Activated naive CD4-positive, alpha-beta T cell treated with anti-CD3 and anti-CD28 coated beads, Interleukin-2, amount 10 ng/mL, durations not matched to agents 7 days and 5 days (primary cell): ENCODE data around the gene EMILIN2.

Experiments
- CTCF ChIA-PET: fragments of 350-600 bp; sonication (Branson Sonifier 250); formaldehyde crosslinking; loops from one replicate; lab custom pipeline; 2021; ENCODE audit warnings: antibody characterized with exemption; lab: Charles Lee
- DNase-seq: peaks from one replicate; pipeline ENCODE4 v3.0.0-alpha.2; 2020
- H3K27ac Mint-ChIP-seq: one replicate; pipeline ENCODE4 v1.8.0; 2021; ENCODE audit warnings: mild to moderate bottlenecking, moderate library complexity, mixed read lengths
- H3K27me3 Mint-ChIP-seq: one replicate; pipeline ENCODE4 v1.8.0; 2021; ENCODE audit warnings: mild to moderate bottlenecking, mixed read lengths
- H3K36me3 Mint-ChIP-seq: one replicate; pipeline ENCODE4 v1.8.0; 2021; ENCODE audit warnings: mixed read lengths
- H3K4me1 Mint-ChIP-seq: one replicate; pipeline ENCODE4 v1.8.0; 2021; ENCODE audit warnings: mixed read lengths
- H3K4me3 Mint-ChIP-seq: one replicate; pipeline ENCODE4 v1.8.0; 2021; ENCODE audit warnings: mild to moderate bottlenecking, moderate library complexity, mixed read lengths
- H3K9me3 Mint-ChIP-seq: one replicate; pipeline ENCODE4 v1.8.0; 2021; ENCODE audit warnings: mixed read lengths

EMILIN2 gene

GRCh38 chr18:2932247-2933181 lies 85.7 kb downstream of the EMILIN2 start:
- Mint-ChIP-seq H3K27me3 (no peaks in the 10 kb centered on the region), H3K27ac (peak overlapping the region; percentile 57), H3K4me3 (no peak overlapping the region), H3K4me1 (peaks cover 23% of the 10 kb centered on the region), H3K9me3 (no peaks in the 10 kb centered on the region), H3K36me3 (peaks cover 67% of the 10 kb centered on the region)
- peak; percentile 54 for DNase-seq
- CTCF ChIA-PET = interaction anchor here (0.7 to 14.8 kb wide), 25 partner anchors 9 to 313 kb away, joined by 3 to 187 read pairs (median 4); no protein-coding TSS in a partner anchor

GRCh38 chr18:2933995-2934394 lies 87.2 kb downstream of the EMILIN2 start:
- H3K4me3 Mint-ChIP-seq = no peak overlapping the region
- peaks cover 23% of the 10 kb centered on the region for H3K4me1 Mint-ChIP-seq
- H3K27ac Mint-ChIP-seq = peak overlapping the region; percentile 14
- peaks cover 68% of the 10 kb centered on the region for H3K36me3 Mint-ChIP-seq
- DNase-seq = no peak
- no peaks in the 10 kb centered on the region for H3K9me3 Mint-ChIP-seq
- CTCF ChIA-PET = interaction anchor here (0.8 to 14.8 kb wide), 11 partner anchors 14 to 312 kb away, joined by 3 to 187 read pairs (median 6); no protein-coding TSS in a partner anchor
- no peaks in the 10 kb centered on the region for H3K27me3 Mint-ChIP-seq

DNA sequence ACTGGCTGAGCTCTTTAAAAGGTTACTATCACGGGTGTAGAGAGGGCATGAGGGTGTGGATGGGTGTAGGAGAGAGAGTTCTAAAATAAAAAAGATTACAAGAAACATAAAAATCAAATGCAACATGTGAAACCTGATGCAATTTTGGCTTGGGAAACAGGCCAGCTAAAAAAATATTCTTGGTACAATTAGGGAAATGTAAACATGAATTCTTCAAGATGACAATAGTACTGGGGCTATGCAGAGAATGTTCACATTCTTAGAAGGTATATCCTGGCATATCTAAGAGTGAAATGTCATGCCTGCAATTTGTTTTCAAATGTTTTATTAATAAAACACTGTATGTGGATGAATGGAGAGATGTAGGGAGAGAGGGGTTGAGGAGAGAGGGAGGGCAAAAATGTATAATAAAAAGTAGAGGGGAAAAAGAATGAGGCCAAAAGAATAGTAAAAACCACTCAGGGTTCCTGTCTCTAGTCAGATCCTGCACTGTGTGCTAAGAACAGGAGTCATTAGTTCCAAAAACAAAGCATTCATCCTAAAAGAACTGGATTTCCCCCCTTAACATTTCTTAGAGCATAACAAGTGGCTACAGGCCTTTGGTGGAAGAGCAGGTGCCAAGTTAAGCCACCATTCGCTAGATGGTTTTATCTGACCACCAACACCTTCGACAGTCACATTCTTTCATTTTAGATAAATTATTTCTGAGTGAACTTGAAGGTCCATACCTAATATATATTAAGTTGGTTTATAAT lies 88.8 kb downstream of the EMILIN2 start:
- Mint-ChIP-seq H3K36me3 (peaks cover 61% of the 10 kb centered on the region), H3K4me1 (peaks cover 23% of the 10 kb centered on the region), H3K27ac (peak overlapping the region; percentile 76), H3K27me3 (no peaks in the 10 kb centered on the region), H3K9me3 (no peaks in the 10 kb centered on the region), H3K4me3 (no peak overlapping the region)
- CTCF ChIA-PET = interaction anchor here (1.1 to 14.8 kb wide), 5 partner anchors 13 to 216 kb away, joined by 3 to 187 read pairs (median 8); no protein-coding TSS in a partner anchor
- no peak for DNase-seq

DNA sequence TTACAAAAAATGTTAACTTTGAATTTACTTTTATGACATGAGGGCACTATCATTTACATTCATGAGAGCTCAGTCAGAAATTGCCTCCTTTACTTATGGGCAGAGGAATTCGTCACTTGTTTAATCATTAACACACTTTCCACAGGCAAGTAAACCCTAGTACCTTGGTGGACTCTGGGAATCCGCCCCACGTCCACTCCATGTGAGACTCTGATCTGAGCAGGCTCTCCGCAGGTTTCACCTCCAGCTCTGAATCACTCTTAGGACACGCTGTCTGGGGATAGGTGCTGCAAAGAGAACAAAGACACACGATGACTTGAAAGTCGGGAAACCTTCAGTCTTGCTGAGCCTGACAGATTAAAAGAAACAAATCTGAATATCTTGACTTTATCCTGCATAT lies 92.5 kb downstream of the EMILIN2 start:
- H3K4me3 Mint-ChIP-seq = no peak overlapping the region
- no peaks in the 10 kb centered on the region for H3K9me3 Mint-ChIP-seq
- CTCF ChIA-PET = interaction anchor here (1.0 to 14.8 kb wide), 3 partner anchors 46 to 212 kb away, joined by 3 to 187 read pairs (median 3); no protein-coding TSS in a partner anchor
- H3K27me3 Mint-ChIP-seq = no peaks in the 10 kb centered on the region
- peak overlapping the region; percentile 9 for H3K27ac Mint-ChIP-seq
- no peak for DNase-seq
- peaks cover 11% of the 10 kb centered on the region for H3K4me1 Mint-ChIP-seq
- H3K36me3 Mint-ChIP-seq = peaks cover 49% of the 10 kb centered on the region

GRCh38 chr18:2948038-2948437 lies 101.2 kb downstream of the EMILIN2 start:
- DNase-seq = no peak
- H3K27ac Mint-ChIP-seq = peak overlapping the region; percentile 53
- H3K27me3 Mint-ChIP-seq = no peaks in the 10 kb centered on the region
- H3K9me3 Mint-ChIP-seq = no peaks in the 10 kb centered on the region
- no peak overlapping the region for H3K4me3 Mint-ChIP-seq
- peaks cover 41% of the 10 kb centered on the region for H3K4me1 Mint-ChIP-seq
- H3K36me3 Mint-ChIP-seq = peaks cover 68% of the 10 kb centered on the region
- CTCF ChIA-PET = interaction anchor here (0.8 to 5.2 kb wide), 11 partner anchors 13 to 299 kb away, joined by 3 to 37 read pairs (median 4); partner anchors contain the start of gene MYL12A

- Mint-ChIP-seq H3K27ac (no peak overlapping the region), H3K27me3 (no peaks in the 10 kb centered on the region), H3K9me3 (no peaks in the 10 kb centered on the region), H3K4me1 (peaks cover 73% of the 10 kb centered on the region), H3K36me3 (peaks cover 82% of the 10 kb centered on the region), H3K4me3 (no peak overlapping the region)
- CTCF ChIA-PET = interaction anchor here (0.9 to 1.4 kb wide), 3 partner anchors 20 to 110 kb away, joined by 3 to 6 read pairs (median 4); no protein-coding TSS in a partner anchor
- DNase-seq = no peak
These were observed 105.8 kb downstream of the EMILIN2 start for GRCh38 chr18:2952605-2953004.

- no peaks in the 10 kb centered on the region for H3K9me3 Mint-ChIP-seq
- peaks cover 75% of the 10 kb centered on the region for H3K4me1 Mint-ChIP-seq
- peak overlapping the region; percentile 2 for H3K27ac Mint-ChIP-seq
- no peak for DNase-seq
- CTCF ChIA-PET = interaction anchor here (0.8 to 2.1 kb wide), 8 partner anchors 9 to 292 kb away, joined by 3 to 8 read pairs (median 4); no protein-coding TSS in a partner anchor
- H3K27me3 Mint-ChIP-seq = no peaks in the 10 kb centered on the region
- no peak overlapping the region for H3K4me3 Mint-ChIP-seq
- H3K36me3 Mint-ChIP-seq = peaks cover 79% of the 10 kb centered on the region
These were observed 107.3 kb downstream of the EMILIN2 start for GRCh38 chr18:2953935-2954653.

- peaks cover 76% of the 10 kb centered on the region for H3K4me1 Mint-ChIP-seq
- peak overlapping the region; percentile 90 for H3K27ac Mint-ChIP-seq
- H3K9me3 Mint-ChIP-seq = no peaks in the 10 kb centered on the region
- no peak overlapping the region for H3K4me3 Mint-ChIP-seq
- DNase-seq = no peak
- no peaks in the 10 kb centered on the region for H3K27me3 Mint-ChIP-seq
- H3K36me3 Mint-ChIP-seq = peaks cover 77% of the 10 kb centered on the region
- CTCF ChIA-PET = interaction anchor here (1.1 to 2.1 kb wide), 7 partner anchors 8 to 291 kb away, joined by 3 to 8 read pairs (median 4); no protein-coding TSS in a partner anchor
These were observed 108.3 kb downstream of the EMILIN2 start for GRCh38 chr18:2954869-2955645.

DNA sequence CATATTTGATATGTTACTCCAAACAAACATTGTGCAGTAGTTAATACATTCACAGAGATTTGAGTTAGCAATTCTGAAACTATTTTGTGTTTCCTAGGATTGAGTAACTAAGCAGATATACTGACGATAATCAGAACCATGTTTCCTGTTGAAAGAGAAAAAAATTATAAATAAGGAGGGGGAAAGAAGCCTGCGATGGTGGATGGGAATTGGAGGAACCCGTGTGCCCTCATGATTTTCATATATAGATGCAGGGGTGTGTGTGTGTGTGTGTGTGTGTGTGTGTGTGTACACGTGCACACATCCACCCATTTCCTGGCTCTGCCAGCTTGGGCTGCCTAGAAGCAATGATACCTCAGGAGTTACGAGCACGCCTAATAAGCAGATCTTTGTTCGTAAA lies 109.2 kb downstream of the EMILIN2 start:
- H3K4me1 Mint-ChIP-seq = peaks cover 76% of the 10 kb centered on the region
- H3K9me3 Mint-ChIP-seq = no peaks in the 10 kb centered on the region
- CTCF ChIA-PET = interaction anchor here (0.5 to 4.8 kb wide), 5 partner anchors 12 to 274 kb away, joined by 4 to 20 read pairs (median 13); no protein-coding TSS in a partner anchor
- peak overlapping the region; percentile 68 for H3K4me3 Mint-ChIP-seq
- peak overlapping the region; percentile 90 for H3K27ac Mint-ChIP-seq
- H3K27me3 Mint-ChIP-seq = no peaks in the 10 kb centered on the region
- peak; percentile 45 for DNase-seq
- H3K36me3 Mint-ChIP-seq = peaks cover 70% of the 10 kb centered on the region

GRCh38 chr18:2958819-2959298 lies 112.1 kb downstream of the EMILIN2 start:
- Mint-ChIP-seq H3K4me3 (peak overlapping the region; percentile 72), H3K9me3 (no peaks in the 10 kb centered on the region), H3K27ac (peak overlapping the region; percentile 99), H3K36me3 (peaks cover 64% of the 10 kb centered on the region), H3K4me1 (peaks cover 96% of the 10 kb centered on the region), H3K27me3 (no peaks in the 10 kb centered on the region)
- DNase-seq = peak; percentile 74
- CTCF ChIA-PET = interaction anchor here (0.8 to 5.0 kb wide), 9 partner anchors 9 to 104 kb away, joined by 3 to 27 read pairs (median 4); no protein-coding TSS in a partner anchor

GRCh38 chr18:2959341-2959740 lies 112.5 kb downstream of the EMILIN2 start:
- CTCF ChIA-PET = interaction anchor here (0.8 to 5.0 kb wide), 7 partner anchors 14 to 102 kb away, joined by 3 to 27 read pairs (median 4); no protein-coding TSS in a partner anchor
- peak overlapping the region; percentile 99 for H3K27ac Mint-ChIP-seq
- H3K4me1 Mint-ChIP-seq = peaks cover 94% of the 10 kb centered on the region
- no peaks in the 10 kb centered on the region for H3K27me3 Mint-ChIP-seq
- H3K9me3 Mint-ChIP-seq = no peaks in the 10 kb centered on the region
- H3K36me3 Mint-ChIP-seq = peaks cover 61% of the 10 kb centered on the region
- DNase-seq = no peak
- H3K4me3 Mint-ChIP-seq = peak overlapping the region; percentile 72

GRCh38 chr18:2960983-2961696 lies 114.3 kb downstream of the EMILIN2 start:
- H3K4me1 Mint-ChIP-seq = peaks cover 93% of the 10 kb centered on the region
- CTCF ChIA-PET = interaction anchor here (1.5 to 5.0 kb wide), 6 partner anchors 11 to 101 kb away, joined by 3 to 27 read pairs (median 8); no protein-coding TSS in a partner anchor
- H3K9me3 Mint-ChIP-seq = no peaks in the 10 kb centered on the region
- H3K27me3 Mint-ChIP-seq = no peaks in the 10 kb centered on the region
- H3K4me3 Mint-ChIP-seq = peak overlapping the region; percentile 72
- H3K27ac Mint-ChIP-seq = peak overlapping the region; percentile 99
- no peak for DNase-seq
- peaks cover 55% of the 10 kb centered on the region for H3K36me3 Mint-ChIP-seq
